HG02981 (cell line): ENCODE measurements around the gene BRD3.

ENCODE experiments used
- ATAC-seq: cut with Tn5 transposase; IDR thresholded peaks from one replicate; pipeline ENCODE4 v1.9.1; 2021; ENCODE audit warnings: mild to moderate bottlenecking, moderate library complexity; ENCODE audit not compliant: unreplicated experiment

BRD3 gene

DNA sequence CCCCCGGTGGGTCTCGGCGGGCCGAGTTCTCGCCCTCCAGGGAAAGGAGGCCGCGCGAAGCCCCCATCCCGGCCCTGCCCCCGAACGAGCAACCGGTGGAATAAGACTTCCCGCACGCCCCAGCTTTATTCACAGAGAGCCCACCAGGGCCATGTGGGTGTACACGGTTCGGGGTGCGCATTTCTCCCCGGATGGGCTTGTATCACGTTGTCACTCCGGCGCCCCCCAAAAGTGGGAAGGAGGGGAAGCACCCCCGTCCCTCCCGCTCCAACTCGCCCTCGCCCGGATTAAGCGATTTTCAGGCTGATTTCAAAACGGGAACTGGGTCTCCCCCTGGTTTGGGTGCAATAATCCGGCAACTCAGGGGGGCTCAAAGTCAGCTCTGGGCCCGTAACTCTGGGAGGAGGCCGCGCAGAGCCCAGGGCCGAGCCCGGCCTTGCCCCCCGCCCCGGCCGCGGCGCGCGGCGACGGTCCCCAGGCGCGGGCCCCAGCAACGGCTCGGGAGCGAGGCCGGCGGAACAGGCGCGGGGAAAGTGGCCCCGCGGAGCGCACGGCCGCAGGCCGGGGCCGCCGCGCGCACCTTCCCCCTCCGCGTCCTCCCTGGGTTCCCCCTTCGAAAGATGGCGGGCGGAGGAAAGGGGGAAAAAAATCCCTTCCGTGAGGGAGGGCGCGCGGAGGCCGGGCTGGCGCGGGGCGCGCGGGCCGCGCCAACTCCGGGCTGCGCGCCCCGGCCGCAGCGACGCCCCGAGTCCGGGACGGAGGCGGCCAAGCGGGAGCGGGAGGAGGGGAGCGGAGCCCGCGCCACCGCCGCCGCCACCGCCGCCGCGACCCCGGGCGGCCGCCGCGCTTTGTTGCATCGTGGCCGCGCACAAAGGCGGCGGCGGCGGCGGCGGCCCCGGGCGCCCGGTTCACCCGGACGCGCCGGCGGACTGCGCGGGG lies 644 bp downstream of the BRD3 start:
- peak; percentile 3 for ATAC-seq

GRCh38 chr9:134066526-134066912 lies 1.3 kb downstream of the BRD3 start:
- no peak for ATAC-seq

DNA sequence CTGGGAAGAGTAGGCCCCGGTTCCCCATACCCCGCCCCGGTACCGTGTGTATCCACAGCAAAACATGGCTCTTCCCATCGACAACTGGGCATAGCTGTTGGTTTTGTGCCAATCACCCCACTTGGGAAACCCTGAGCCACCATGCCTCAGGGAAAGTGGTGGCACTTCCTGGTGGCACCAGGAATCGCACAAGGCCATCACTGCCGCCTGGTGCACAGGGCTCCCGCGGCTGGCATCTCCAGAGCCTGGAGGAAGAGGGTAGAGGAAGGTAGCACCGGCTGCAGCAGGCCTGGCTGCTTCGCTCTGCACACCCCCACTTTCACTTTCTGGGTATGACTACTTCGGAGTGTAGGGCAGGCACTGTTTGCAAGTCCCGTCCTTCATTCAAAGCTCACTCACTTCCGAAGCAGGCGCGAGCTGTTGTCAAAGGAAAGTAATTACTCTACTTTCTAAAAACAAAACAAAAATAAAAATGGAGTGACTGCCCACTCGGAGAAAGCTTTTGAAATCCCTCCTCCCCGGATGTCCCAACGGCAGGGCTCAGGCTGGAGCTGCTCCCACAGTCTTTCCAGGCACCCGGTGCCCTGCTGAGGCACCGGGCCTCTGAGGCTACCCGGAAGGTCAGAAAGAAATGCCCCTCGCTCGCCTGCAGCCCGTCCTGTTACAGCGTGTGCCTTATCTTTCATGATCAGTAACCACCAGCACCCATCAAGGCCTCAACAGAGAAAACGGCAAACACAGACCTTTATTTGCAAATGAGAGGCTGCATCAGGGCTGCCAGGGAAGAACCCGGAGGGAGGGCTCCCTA lies 2.0 kb downstream of the BRD3 start:
- ATAC-seq: no peak

- no peak for ATAC-seq
Measured at GRCh38 chr9:134064711-134065110, 3.1 kb downstream of the BRD3 start.

- no peak for ATAC-seq
Measured at GRCh38 chr9:134063571-134064450, 4.0 kb downstream of the BRD3 start.

GRCh38 chr9:134063088-134063570 lies 4.7 kb downstream of the BRD3 start:
- no peak for ATAC-seq

DNA sequence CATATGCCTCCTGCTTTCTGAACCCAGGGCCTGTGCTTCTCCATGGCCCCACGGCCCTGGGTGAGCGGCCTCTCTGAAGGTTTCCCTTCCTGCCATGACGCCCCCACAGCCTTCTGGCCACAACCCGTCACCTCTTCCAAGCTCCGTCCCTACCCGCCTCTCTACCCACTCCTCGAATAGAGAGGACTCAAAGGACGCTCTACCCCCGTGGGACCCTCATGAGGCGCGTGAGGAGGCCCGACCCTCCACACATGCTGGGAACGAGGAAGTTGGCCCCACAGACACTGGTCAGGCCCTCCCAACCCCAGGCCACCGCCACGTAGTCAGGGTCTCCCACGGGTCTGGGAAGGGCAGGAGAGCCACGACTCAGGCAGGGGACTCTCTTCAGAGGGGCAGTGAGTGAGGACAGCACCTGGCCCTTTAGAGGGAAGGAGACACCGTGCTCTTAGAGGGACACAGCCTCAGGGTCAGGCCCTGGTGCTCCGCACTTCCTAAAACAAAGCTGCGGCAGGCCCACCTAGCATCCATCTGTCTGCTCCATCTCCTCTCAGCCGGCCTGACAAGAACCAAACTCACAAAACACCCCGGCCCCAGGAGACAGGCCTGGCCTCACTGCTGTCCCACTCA lies 5.3 kb downstream of the BRD3 start:
- no peak for ATAC-seq

DNA sequence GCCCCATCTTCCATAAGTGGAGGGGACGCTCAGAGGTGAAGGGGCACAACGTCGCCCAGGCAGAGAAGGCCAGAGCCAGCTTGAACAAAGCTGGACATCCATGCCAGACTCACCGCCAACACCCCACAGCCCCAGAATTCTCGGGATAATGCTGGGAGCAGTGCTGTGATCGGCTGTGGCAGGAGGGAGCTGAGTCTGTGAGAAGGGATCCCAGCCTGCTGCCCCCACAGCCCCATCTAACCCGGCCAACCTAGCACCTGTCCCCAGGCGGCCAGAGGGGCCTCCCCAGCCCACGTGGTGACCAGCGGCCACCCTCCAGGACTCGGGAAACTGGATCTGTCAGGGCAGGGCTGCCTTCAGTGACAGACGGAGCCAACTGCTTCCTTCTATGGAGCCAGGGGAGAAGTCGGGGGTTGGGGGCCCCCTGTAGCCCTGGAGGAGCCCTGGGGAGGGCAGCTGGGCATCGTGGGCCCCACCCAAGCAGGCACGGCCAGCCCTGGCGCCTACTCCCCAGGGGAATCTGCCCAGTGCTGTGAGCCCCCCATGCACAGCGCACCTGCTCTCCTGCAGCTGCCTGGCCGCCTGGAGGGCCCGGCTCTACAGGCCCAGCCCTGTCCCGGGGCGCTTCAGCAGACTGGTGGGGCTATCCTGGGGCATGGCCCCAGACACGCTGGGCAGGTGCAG lies 6.0 kb downstream of the BRD3 start:
- no peak for ATAC-seq

- no peak for ATAC-seq
Measured at GRCh38 chr9:134061019-134061687, 6.7 kb downstream of the BRD3 start.

DNA sequence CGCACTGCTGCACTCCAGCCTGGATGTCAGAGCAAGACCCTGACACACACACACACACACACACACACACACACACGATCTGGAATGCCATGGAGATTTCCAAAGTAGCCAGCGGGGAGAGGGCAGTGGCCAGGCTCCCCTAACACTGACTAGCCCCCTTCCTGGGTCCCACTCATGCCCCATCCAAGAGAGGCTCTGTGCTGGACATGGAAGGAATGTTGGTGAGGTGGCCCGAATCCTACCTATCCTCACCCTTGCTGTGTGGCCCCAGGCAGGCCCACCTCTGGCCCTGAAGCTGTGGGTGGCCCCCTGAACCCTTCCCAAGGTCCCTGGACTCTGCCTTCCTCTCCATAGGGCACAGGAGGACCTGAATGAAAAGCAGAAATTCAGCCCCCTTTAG lies 7.3 kb downstream of the BRD3 start:
- ATAC-seq: no peak

DNA sequence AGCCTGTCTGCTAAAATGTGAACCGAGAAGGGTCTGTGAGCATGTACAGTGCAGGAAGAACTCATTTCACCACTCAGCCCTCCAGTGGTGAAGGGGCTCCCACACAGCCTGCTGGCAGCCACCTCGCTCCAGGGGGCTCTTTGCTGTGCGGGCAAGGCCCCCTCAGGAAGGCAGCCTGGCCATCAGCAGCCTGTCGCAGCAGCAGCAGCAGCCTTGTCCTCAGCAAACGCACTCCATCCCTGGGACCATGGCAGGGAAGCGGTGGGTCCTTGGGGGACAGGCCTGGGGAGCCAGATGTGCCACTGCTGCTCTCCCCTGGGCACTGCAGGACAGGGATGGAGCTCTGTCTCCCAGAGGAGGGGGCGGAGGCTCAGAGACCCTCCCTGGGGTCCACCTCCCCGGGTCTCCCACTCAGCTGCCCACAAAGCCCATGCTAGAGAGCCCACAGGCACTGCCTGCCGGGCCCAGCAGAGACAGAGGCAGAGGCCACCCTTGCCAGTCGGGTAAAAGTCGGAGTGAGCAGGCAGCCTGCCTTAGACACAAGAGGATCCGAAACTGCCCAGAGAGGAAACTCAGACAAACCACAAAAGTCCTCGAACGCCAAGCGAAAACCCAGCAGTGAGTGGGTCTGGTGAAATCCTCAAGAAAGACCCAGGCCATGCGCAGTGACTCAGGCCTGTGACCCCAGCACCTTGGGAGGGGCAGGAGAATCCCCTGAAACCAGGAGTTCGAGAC lies 8.0 kb downstream of the BRD3 start:
- peak; percentile 62 for ATAC-seq

GRCh38 chr9:134059188-134059641 lies 8.6 kb downstream of the BRD3 start:
- no peak for ATAC-seq

DNA sequence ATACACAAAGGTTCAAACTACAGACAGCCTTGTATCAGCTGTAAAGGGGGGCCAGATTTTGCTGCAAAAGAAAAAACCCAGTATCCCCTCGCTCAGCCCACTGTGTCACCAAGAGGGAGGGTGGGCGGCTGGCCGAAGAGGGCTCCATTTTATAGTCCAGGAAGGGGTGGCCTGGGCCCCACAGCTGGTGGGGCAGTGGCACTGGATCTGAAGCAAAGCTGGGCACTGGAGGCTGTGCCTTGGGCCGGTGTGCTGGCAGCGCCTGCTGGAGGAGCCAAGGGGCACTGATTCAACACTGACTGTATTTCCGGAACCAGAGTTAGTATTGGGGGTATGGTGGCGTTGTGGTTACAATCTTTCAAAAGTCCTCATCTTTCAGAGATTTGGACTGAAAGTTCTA lies 9.1 kb downstream of the BRD3 start:
- no peak for ATAC-seq

- ATAC-seq: no peak
Measured at GRCh38 chr9:134057751-134058701, 9.8 kb downstream of the BRD3 start.

DNA sequence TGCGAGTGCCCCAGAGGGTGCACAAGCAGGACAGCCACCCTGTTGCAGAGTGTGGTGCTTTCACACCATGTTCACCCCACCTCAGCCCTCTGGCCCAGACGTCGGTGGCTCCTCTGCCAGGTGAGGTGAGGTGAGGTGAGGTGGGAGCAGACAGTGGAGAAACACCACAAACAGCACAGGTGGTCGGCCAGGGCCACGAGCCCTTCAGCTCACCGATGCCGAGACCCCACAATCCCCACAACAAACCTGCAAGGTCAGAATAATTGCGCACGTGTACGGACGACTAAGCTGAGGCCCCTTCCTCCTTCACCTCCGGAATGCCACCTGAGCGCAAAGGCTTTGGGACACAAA lies 10.5 kb downstream of the BRD3 start:
- no peak for ATAC-seq

GRCh38 chr9:134056483-134057306 lies 11.1 kb downstream of the BRD3 start:
- no peak for ATAC-seq
